ENCODE measurements around the gene KSR1.

DNA sequence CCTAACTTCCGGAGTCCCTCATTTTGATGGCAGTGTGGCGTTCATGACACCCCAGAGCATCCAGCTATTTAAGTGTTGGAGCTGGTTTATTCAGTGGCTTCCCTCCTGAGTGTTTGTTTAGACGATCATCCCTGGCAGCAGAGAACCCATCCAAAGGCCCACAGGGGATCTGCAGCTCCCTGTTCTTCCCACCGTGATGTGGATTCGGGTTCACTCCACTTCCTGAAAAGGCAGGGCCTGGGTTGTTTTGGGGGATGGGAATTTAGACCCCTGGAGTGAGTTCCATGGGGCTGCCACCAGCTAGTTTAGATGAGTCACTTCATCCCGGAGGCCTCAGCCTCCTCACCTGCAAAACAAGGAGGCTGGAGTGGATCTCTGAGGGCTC is 2.3 kb downstream of the KSR1 start:
- TF ChIP-seq POLR2AphosphoS5 (IDR thresholded peaks at IDR 0.05) (no peak), POLR2A (IDR thresholded peaks at IDR 0.05) (no peak)
- TF ChIP-seq, protein P1, sequence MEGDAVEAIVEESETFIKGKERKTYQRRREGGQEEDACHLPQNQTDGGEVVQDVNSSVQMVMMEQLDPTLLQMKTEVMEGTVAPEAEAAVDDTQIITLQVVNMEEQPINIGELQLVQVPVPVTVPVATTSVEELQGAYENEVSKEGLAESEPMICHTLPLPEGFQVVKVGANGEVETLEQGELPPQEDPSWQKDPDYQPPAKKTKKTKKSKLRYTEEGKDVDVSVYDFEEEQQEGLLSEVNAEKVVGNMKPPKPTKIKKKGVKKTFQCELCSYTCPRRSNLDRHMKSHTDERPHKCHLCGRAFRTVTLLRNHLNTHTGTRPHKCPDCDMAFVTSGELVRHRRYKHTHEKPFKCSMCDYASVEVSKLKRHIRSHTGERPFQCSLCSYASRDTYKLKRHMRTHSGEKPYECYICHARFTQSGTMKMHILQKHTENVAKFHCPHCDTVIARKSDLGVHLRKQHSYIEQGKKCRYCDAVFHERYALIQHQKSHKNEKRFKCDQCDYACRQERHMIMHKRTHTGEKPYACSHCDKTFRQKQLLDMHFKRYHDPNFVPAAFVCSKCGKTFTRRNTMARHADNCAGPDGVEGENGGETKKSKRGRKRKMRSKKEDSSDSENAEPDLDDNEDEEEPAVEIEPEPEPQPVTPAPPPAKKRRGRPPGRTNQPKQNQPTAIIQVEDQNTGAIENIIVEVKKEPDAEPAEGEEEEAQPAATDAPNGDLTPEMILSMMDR (IDR thresholded peaks at IDR 0.05) = no peak
